H1 (cell line): Measurements from ENCODE around the gene ATP2A3. TPM values are rescaled to one million over a fixed set of nuclear protein-coding genes. Genes with fewer than 3 reads are reported as not detected.
A peak's percentile ranks its signal among the peaks of the same experiment; 100 is the strongest.

Source experiments
- CTCF ChIA-PET: fragments of 300-600 bp; sonication (Branson Sonifier 250); formaldehyde crosslinking; loops from one replicate; lab custom pipeline; 2021; ENCODE audit not compliant: partially characterized antibody; lab: Charles Lee
- POLR2A ChIA-PET: fragments of 300-600 bp; sonication (Branson Sonifier 250); formaldehyde crosslinking; loops from one replicate; lab custom pipeline; 2021; ENCODE audit warnings: inconsistent platforms; ENCODE audit not compliant: partially characterized antibody; lab: Charles Lee
- DNase-seq, 2 experiments: peaks; one replicate each; pipeline versions ENCODE4 v3.0.0 to v3.0.0-alpha.2; 2010 to 2022; ENCODE audit warnings: low spot score in 2 of 2, low read depth in 1 of 2, mixed read lengths in 1 of 2
- FAIRE-seq: peaks from 2 replicates; lab custom pipeline; 2011; peaks lifted over from hg19 to GRCh38; lab: Jason Lieb, UNC
- H2AFZ ChIP-seq: 2 replicates; pipeline ENCODE4 v1.8.1; 2012; ENCODE audit warnings: low read length, inconsistent platforms
- H2AK5ac ChIP-seq: 2 replicates; pipeline ENCODE4 v1.6.1; 2013; ENCODE audit warnings: low read depth, low read length
- H2BK120ac ChIP-seq: replicated peaks from 2 replicates; pipeline ENCODE3; 2013; ENCODE audit warnings: low read depth, low read length, inconsistent platforms
- H2BK12ac ChIP-seq: 2 replicates; pipeline ENCODE4 v1.6.1; 2013; ENCODE audit warnings: low read depth, low read length
- H2BK15ac ChIP-seq: 2 replicates; pipeline ENCODE4 v1.6.1; 2013; ENCODE audit warnings: low read length
- H2BK20ac ChIP-seq: 2 replicates; pipeline ENCODE4 v1.6.1; 2013; ENCODE audit warnings: low read length
- H2BK5ac ChIP-seq: 2 replicates; pipeline ENCODE4 v1.6.1; 2013; ENCODE audit warnings: low read depth, low read length
- H3K14ac ChIP-seq: 2 replicates; pipeline ENCODE4 v1.6.1; 2013; ENCODE audit warnings: inconsistent platforms; ENCODE audit not compliant: insufficient read length
- H3K18ac ChIP-seq: 2 replicates; pipeline ENCODE4 v1.6.1; 2013; ENCODE audit warnings: low read length; ENCODE audit errors: extremely low read depth
- H3K23ac ChIP-seq: 2 replicates; pipeline ENCODE4 v1.6.1; 2013; ENCODE audit warnings: inconsistent platforms; ENCODE audit not compliant: insufficient read length
- H3K23me2 ChIP-seq: 2 replicates; pipeline ENCODE4 v1.6.1; 2013; ENCODE audit warnings: low read depth, low read length
- H3K27ac ChIP-seq: 2 replicates; pipeline ENCODE4 v1.6.1; 2011; ENCODE audit warnings: low read depth, low read length, inconsistent platforms
- H3K27me3 ChIP-seq, 4 experiments: replicated peaks in 1 of 4; 1 replicate in 1 of 4; 2 replicates in 3 of 4; pipeline versions ENCODE4 v1.6.1 to v1.8.1; 2011 to 2013; ENCODE audit warnings: low read length in 3 of 4, mild to moderate bottlenecking in 3 of 4, inconsistent platforms in 2 of 4, mixed read lengths in 2 of 4, moderate library complexity in 1 of 4; ENCODE audit not compliant: control insufficient read depth in 3 of 4, insufficient read depth in 3 of 4; ENCODE audit errors: extremely low read depth in 1 of 4
- H3K36me3 ChIP-seq, 4 experiments: 2 replicates each; pipeline versions ENCODE4 v1.6.1 to v1.8.1; 2011 to 2013; ENCODE audit warnings: mild to moderate bottlenecking in 4 of 4, low read length in 3 of 4, moderate library complexity in 2 of 4, control low read depth in 1 of 4, inconsistent platforms in 1 of 4; ENCODE audit not compliant: insufficient read depth in 4 of 4, control insufficient read depth in 2 of 4
- H3K4ac ChIP-seq: replicated peaks from 2 replicates; pipeline ENCODE3; 2013; ENCODE audit warnings: low read length, low read depth, mixed read lengths, inconsistent platforms; ENCODE audit not compliant: insufficient read length
- H3K4me1 ChIP-seq, 4 experiments: replicated peaks in 1 of 4; 1 replicate in 1 of 4; 2 replicates in 3 of 4; pipeline versions ENCODE4 v1.6.1 to v1.8.1; 2011 to 2013; ENCODE audit warnings: low read length in 3 of 4, inconsistent platforms in 2 of 4, mixed read lengths in 1 of 4; ENCODE audit not compliant: insufficient read depth in 4 of 4, control insufficient read depth in 3 of 4
- H3K4me2 ChIP-seq, 2 experiments: 2 replicates each; pipeline versions ENCODE4 v1.6.1 to v1.8.1; 2011 to 2013; ENCODE audit warnings: low read depth in 2 of 2, low read length in 2 of 2, control low read depth in 1 of 2, inconsistent platforms in 1 of 2, mild to moderate bottlenecking in 1 of 2; ENCODE audit not compliant: insufficient read depth in 1 of 2
- H3K4me3 ChIP-seq, 4 experiments: fragments of 200-600, 300-600 bp in 1 of 4; sonication (generic), shearing (Covaris generic), sonication (Bioruptor Twin) in 1 of 4; 2 replicates each; pipeline versions ENCODE4 v1.5.1 to v1.8.1; 2011 to 2016; ENCODE audit warnings: low read length in 4 of 4, low read depth in 3 of 4, control low read depth in 2 of 4, inconsistent platforms in 2 of 4, mild to moderate bottlenecking in 2 of 4, mixed read lengths in 1 of 4, moderate library complexity in 1 of 4; ENCODE audit not compliant: insufficient read depth in 2 of 4; ENCODE audit errors: extremely low read depth in 1 of 4
- H3K56ac ChIP-seq: replicated peaks from 2 replicates; pipeline ENCODE3; 2013; ENCODE audit warnings: low read depth, mild to moderate bottlenecking, mixed read lengths, low read length, inconsistent platforms; ENCODE audit not compliant: insufficient read length
- H3K79me1 ChIP-seq: 2 replicates; pipeline ENCODE4 v1.6.1; 2013; ENCODE audit warnings: low read depth, low read length, control low read depth
- H3K79me2 ChIP-seq, 2 experiments: 2 replicates each; pipeline versions ENCODE4 v1.6.1 to v1.8.1; 2012 to 2013; ENCODE audit warnings: low read length in 2 of 2, mild to moderate bottlenecking in 2 of 2, inconsistent platforms in 1 of 2; ENCODE audit not compliant: insufficient read depth in 2 of 2, control insufficient read depth in 1 of 2
- H3K9ac ChIP-seq, 4 experiments: replicated peaks in 1 of 4; 1 replicate in 1 of 4; 2 replicates in 3 of 4; pipeline versions ENCODE4 v1.6.1 to v1.8.1; 2011 to 2013; ENCODE audit warnings: low read depth in 3 of 4, low read length in 3 of 4, control low read depth in 2 of 4, mild to moderate bottlenecking in 2 of 4, moderate library complexity in 2 of 4, inconsistent platforms in 1 of 4; ENCODE audit errors: extremely low read depth in 1 of 4
- H3K9me3 ChIP-seq, 2 experiments: 2 replicates each; pipeline versions ENCODE4 v1.6.1 to v1.8.1; 2012 to 2013; ENCODE audit warnings: mild to moderate bottlenecking in 2 of 2, moderate library complexity in 2 of 2, control low read depth in 1 of 2, inconsistent platforms in 1 of 2, low read depth in 1 of 2, low read length in 1 of 2, mixed read lengths in 1 of 2; ENCODE audit not compliant: insufficient read depth in 2 of 2
- H4K20me1 ChIP-seq, 2 experiments: replicated peaks in 1 of 2; 2 replicates each; pipeline versions ENCODE3 to v1.8.1; 2011 to 2013; ENCODE audit warnings: inconsistent platforms in 2 of 2, low read length in 2 of 2, mild to moderate bottlenecking in 1 of 2; ENCODE audit not compliant: insufficient read depth in 2 of 2, control insufficient read depth in 1 of 2
- H4K5ac ChIP-seq: 2 replicates; pipeline ENCODE4 v1.6.1; 2013; ENCODE audit warnings: low read length, low read depth, mixed read lengths, inconsistent platforms; ENCODE audit not compliant: insufficient read length
- H4K8ac ChIP-seq: 2 replicates; pipeline ENCODE4 v1.8.0; 2013; ENCODE audit warnings: mild to moderate bottlenecking, moderate library complexity, low read length, inconsistent platforms; ENCODE audit not compliant: insufficient read depth; ENCODE audit errors: extremely low read depth
- H4K91ac ChIP-seq: replicated peaks from 2 replicates; pipeline ENCODE3; 2013; ENCODE audit warnings: low read length, mixed read lengths, inconsistent platforms; ENCODE audit not compliant: insufficient read length
- SP4 ChIP-seq: IDR thresholded peaks from 2 replicates; pipeline ENCODE4 v1.6.1; 2012; ENCODE audit warnings: low read length, inconsistent platforms
- TCF12 ChIP-seq: IDR thresholded peaks from 2 replicates; pipeline ENCODE4 v1.6.1; 2011; ENCODE audit warnings: low read depth, mild to moderate bottlenecking, low read length
- YY1 ChIP-seq: IDR thresholded peaks from 2 replicates; pipeline ENCODE4 v1.6.1; 2011; ENCODE audit warnings: low read depth, mild to moderate bottlenecking, low read length
- WGBS, 2 experiments: shearing (Covaris generic) in 1 of 2; methylation state at CpG; one replicate each; pipeline versions ENCODE4 v1.1.6 to v1.1.7; 2013 to 2015; ENCODE audit warnings: low lambda C conversion rate in 2 of 2, mixed read lengths in 2 of 2, inconsistent platforms in 1 of 2, low coverage in 1 of 2, missing lambda C conversion rate in 1 of 2; ENCODE audit not compliant: insufficient replicate concordance in 2 of 2, insufficient coverage in 1 of 2, insufficient read length in 1 of 2; ENCODE audit errors: extremely low coverage in 1 of 2, missing lambda C conversion rate in 1 of 2; 5-methylcytosine and 5-hydroxymethylcytosine counted together
- polyA plus RNA-seq, 7 experiments: library from polyadenylated mRNA; depleted of rRNA in 3 of 7; stranded (reverse) in 5 of 7; unstranded in 2 of 7; fragments of >200 nt in 5 of 7; fragments of 200-250 nt in 2 of 7; gene quantifications; 1 replicate in 5 of 7; 2 replicates in 1 of 7; 4 replicates in 1 of 7; pipeline versions ENCODE4 v1.2.1 to v1.2.3, GENCODE V29; 2011 to 2013; ENCODE audit warnings: missing spikeins in 2 of 7, mixed read lengths in 2 of 7
- total RNA-seq: library from RNA; stranded (reverse); fragmentation: NEBNext Ultra II Directional; extraction: Animal tissue kit (Norgen Biotek cat#: 25700); gene quantifications from 2 replicates; pipeline ENCODE4 v1.2.1, GENCODE V29; 2021

The ATP2A3 gene
- total and polyA plus RNA-seq, 2 of the 8 experiments (the other 6 are each of a cell fraction or from before 2014, with no cell fraction given): 18.4 to 32.5 TPM

DNA sequence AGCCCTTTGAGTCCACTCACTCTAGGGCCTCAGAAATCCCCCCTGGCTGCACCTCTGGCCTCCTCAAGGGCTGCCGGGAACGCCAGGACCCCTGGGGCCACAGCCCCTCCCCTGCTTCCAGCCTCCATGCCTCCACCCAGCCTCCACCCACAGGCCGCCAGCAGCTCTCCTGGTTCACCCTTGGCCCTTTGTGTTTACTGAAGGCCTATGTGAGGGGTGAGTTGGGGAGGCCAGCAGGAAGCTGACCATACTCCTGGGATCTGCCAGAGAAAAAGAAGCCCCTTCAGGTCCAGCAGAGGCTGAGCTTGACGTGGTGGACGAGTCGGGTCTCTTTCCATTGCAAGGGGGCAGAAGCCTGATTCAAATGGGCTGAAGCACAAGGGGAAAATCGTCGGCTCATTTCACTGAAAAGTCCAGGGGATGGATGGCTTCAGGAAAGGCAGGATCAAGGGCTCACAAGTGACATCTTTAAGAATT, 18.3 kb upstream of the ATP2A3 start:
- TF ChIP-seq SP4: no peak
- no peak for TF ChIP-seq YY1
- TF ChIP-seq TCF12: no peak
- TF ChIP-seq, all 59 proteins: peak for 0
- Histone ChIP-seq H3K36me3 (no peaks in the 10 kb centered on the region), H2BK20ac (no peak overlapping the region), H4K5ac (no peak overlapping the region), H3K4me1 (peaks cover 4 to 23% (median 15%) of the 10 kb centered on the region in 4 experiments), H4K8ac (no peak overlapping the region), H2AK5ac (no peak overlapping the region), H4K20me1 (no peaks in the 10 kb centered on the region), H2BK5ac (0 out of 2 replicates have a peak overlapping the region, but pooled peaks have one; percentile 8), H3K14ac (no peak overlapping the region), H3K27ac (no peak overlapping the region), H3K27me3 (no peaks in the 10 kb centered on the region), H4K91ac (no peak overlapping the region), H2BK12ac (peak overlapping the region; percentile 39; the same call in 1 of the 2 replicates), H3K4ac (no peak overlapping the region), H3K4me2 (no peak overlapping the region), H3K9me3 (no peaks in the 10 kb centered on the region), H3K56ac (no peak overlapping the region), H3K9ac (no peak overlapping the region), H3K79me2 (no peaks in the 10 kb centered on the region), H2AFZ (no peak overlapping the region), H3K23ac (no peak overlapping the region), H3K18ac (no peak overlapping the region; the same call in 1 of the 2 replicates), H3K23me2 (no peaks in the 10 kb centered on the region), H3K4me3 (no peak overlapping the region), H2BK15ac (no peak overlapping the region; the same call in 1 of the 2 replicates), H2BK120ac (no peak overlapping the region), H3K79me1 (no peaks in the 10 kb centered on the region)
- ChIA-PET CTCF (interaction anchor here (1.1 kb wide), 1 partner anchor 26 kb away, joined by 3 read pairs; no protein-coding TSS in a partner anchor), POLR2A (interaction anchor here (0.7 to 1.1 kb wide), 2 partner anchors 18 to 34 kb away, joined by 3 read pairs; partner anchors contain the start of gene ATP2A3)
- DNase-seq (no peak), FAIRE-seq (no peak)
- 85% methylated on average over 8 of the region's 8 CpGs; no CpG with 5 or more reads in 1 of the 2 experiments for WGBS, 2 experiments
